DMS114 treated with DMSO at 0.1 percent for 48 hours (cell line): Measurements from ENCODE around the gene TCF19.

Source experiments
- DNase-seq: peaks from one replicate; lab custom pipeline; 2025; ENCODE audit not compliant: unreplicated experiment; lab: John Stamatoyannopoulos, UW

Gene TCF19

DNA sequence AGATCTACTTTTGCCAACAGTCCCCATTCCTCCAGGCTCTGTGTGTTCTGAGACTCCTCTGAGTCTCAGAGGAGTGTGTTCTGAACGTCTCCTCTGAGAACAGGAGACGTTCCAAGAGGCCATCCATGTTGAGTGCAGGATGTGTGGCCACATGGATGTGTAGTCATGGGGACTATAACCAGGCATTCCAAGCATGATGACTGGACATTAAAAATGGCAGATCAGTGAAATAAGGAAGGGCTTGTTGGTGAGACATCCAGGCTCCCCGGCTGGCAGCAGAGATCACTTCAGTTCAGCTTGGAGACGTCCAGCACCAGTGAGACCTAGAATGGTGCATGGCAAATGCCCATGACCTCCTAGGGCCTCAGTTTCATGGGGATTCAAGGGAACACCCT, 46.4 kb downstream of the TCF19 start:
- DNase-seq, result no peak

DNA sequence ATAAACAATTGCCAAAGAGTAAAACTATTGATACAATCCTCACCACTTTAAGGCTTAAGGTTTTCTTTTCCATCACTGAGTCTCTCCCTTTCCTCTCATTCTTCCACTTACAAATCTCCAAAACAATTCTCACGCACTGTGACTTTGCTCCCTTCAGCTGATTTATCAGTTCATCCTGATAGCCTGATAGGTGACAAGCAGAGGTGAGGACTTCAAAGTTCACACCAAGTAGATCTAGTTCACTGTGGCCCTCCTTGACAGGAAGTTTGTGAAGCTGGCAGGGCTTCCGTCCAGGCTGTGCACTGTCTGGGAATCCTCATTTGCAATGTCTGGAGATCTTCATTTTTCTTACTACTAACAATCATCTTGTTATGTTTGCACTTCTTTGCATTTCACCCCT, 47.2 kb downstream of the TCF19 start:
- DNase-seq, result no peak

DNA sequence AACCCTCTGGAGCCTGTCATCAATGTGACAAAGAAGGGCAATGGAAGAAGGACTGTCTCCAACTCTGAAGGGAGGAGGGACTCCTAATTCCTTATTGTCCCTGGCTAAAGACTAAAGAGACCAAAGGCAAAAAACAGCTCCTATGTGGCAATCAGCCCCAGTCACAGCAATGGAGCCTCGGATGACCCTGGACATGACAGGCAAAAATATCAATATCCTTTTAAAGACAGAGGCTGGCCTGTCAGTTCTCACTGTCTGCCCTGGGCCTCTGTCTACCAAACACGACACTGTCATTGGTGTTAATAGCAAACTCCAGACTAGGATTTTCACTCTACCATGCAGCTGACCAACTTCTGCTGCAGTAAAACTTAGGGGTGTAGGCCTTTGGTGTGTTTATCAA, 50.1 kb downstream of the TCF19 start:
- DNase-seq, result no peak

DNA sequence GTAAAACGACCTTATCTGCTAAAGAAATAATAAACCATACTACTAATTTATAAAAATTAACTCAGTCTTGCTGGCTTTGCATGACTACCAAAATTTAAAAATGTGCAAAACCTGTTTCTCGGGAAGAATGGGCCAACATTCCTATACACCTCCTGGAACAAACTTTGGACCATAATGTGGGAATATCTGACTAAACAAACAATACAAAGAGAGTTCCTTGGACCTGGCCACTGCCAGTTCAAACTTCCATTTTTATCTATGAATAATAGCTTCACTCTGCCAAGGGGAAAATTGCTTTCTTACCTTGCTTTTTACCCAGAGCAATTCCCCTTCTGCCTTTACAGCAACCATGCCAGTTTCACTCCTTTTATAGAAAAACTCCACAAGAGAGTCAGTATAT, 50.7 kb downstream of the TCF19 start:
- no peak for DNase-seq

DNA sequence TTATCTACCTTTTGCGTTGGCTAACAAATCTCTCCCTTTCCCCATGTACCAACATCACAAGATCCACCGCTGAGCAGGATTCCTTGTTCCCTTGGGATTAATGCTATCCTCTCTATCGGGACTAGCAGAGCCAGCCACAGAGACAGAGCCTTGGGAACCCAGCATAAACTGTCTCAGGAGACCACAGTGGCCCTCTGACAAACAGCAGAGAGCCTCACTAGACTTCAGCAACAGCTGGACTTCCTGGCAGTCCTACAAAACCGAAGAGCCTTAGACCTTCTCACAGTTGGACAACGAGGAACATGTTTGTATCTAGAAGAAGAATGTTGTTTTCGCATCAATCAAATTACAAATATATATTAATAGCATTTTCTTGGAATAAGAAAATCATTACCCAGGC, 51.7 kb downstream of the TCF19 start:
- DNase-seq, result no peak

DNA sequence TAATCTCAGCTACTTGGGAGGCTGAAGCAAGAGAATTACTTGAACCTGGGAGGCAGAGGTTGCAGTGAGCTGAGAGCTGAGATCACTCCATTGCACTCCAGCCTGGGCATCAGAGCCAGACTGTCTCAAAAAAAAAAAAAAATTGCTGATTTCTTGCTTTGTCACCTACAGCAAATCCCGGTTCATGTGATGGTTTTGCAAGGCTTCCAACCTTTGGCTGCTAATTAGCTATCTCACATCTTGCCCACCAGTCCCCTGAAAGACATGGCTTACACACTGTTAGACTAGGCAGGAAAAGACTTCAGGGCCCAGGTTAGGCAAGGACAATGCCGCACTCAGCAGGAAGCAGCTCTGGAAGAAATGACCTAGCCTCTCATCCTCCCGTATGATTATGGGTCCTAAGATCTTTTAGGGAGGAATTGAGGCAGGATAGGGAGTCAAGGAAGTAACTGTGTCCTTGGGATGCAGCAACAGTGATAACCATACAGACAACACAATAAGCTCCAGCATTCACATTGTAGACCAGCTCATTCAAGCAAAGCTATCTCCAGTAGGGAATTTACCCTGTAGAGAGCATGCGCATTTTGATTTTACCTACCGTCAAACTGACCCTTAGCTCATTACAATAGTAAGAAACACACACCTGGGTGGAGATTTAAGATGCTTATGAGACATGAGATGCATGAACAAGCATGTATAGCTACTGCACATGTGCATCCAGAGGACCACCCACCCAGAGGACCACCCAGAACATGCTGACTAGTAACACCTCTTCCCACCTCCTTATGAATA, 52.5 kb downstream of the TCF19 start:
- DNase-seq, result no peak
